HG03280 (cell line): Measurements from ENCODE around the gene ABCC8.

Experiments used
- ATAC-seq: cut with Tn5 transposase; IDR thresholded peaks from one replicate; pipeline ENCODE4 v1.9.1; 2021; ENCODE audit warnings: mild to moderate bottlenecking, moderate library complexity; ENCODE audit not compliant: unreplicated experiment

Gene ABCC8

DNA sequence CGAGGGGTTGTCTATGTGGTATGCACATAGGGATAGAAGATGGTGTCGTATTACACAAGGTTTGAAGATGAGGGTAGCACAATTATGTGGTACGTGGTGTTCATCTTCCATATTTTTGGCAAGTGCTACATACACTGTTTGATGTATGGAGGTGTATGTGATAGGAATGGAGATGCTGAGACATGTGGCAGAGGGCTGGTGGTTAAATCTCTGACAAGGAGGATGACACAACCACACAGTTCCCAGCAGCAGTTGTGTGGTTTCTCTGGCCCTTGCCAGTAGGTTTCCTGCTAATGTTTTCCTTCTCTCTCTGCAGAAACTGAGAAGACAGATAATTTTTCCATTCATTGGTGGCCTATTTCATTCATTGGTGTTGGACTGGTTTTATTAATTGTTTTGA lies 108.1 kb downstream of the ABCC8 start:
- ATAC-seq: no peak

DNA sequence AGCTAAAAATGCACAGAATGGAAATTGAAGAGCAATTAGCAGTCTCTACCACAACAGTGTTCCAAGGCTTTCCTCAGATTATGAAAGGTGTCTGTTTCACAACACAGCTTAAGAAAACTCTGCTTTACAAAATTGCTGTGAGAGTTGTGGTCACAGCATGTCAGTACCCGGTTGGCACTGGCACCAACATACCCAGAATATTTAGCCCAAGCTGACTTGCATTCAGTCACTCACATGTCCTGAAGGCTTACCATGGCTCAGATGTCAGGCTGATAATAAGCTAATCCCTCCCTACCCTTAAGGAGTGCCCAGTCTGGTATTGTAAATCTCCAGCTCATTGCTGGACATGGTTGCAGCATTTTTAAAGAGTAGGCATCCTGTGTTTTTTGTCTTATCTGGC lies 110.2 kb downstream of the ABCC8 start:
- ATAC-seq: no peak

DNA sequence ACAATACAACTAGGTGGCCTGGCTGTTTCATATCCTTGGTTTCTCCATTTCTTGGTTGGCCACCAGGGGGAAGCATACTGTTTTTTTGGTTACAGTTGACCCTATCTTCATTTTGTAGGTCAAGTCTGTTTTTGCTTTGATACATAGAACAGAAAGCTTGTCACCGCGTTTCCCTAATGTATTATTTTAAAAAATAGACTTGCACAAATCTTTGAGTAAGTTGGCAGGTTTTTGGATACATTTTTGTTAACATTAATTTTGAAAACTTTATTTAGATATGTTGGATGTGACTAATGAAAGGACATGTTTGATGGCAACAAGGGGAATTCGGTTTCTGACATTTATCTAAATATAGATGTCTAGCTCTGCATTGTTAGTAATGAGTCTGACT lies 122.0 kb downstream of the ABCC8 start:
- ATAC-seq: no peak

DNA sequence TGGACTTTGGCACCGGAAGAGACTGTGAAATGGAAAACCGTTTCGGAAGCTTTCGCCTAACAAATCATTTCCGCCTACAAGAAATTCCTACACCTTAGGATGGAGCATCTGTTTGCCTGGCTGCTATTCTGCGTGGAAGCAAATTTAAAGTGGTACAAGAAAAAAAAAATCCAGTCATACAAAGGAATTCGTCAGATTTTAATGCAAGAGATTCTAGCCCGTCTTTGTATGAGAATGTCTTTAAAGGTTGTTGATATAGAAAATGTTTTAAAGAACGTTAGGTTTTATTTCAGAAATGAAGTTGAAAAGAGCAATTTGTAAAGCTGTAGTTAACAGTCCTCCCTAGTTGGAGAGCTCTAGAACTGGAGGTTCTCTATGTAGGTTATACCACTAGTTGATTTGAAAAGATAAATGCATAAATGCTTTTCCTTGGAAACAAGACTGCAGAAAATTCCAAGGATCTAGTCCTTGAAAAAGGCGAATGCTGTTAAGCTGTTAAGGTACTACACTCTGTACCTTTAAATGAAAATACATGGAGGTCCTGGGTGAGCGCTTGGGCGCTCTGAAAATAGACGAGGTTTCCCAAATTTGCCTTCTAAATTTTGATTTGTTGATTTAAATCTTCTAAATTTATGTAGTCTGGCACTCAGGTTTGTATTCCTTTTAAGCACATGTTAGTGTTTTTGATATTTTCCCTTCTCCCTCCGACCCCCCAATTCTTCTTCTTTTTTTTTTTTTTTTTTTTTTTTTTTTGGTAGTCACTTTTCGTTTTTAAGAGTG lies 122.6 kb downstream of the ABCC8 start:
- ATAC-seq: no peak

DNA sequence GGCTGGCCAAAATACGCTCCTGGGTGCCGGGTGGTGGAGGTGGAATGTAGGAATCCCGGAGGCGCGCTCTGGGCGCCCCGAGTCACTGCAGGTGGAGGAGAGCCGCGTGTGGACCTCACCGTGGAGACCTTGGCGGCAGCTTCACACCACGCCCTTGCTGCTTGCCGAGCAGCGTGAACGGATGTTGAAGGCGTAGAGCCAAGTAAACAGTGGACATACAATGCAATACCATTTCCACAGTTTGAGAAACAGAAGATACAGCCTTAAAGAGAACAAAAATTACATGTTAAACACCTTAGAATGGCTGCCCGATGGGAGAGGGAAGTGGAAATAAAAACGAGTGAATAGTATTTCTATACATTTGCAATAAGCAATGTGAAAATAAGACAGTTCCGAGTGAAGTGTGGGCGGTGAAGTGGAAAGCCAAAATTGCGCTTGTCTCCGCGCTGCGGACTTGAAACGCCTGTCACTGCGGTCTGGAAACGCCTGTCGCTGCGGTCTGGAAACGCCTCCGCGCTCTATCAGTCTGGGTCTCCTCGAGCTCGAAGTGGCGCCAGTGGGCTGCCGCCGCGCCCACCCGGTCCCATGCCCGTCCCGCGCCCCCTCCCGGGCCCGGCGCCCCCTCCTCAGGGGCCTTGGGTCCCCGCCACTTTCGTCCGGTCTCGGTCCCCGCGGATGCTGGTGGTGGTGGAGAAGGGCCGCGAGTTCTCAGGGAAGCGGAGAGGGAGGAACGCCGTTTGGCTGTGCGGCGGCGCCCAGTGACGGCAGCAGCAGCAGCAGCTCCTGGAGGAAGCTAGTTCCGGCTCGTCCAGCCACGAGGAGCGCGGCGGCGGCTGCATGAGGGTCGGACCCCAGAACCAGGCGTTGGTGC lies 123.5 kb downstream of the ABCC8 start:
- ATAC-seq: no peak

DNA sequence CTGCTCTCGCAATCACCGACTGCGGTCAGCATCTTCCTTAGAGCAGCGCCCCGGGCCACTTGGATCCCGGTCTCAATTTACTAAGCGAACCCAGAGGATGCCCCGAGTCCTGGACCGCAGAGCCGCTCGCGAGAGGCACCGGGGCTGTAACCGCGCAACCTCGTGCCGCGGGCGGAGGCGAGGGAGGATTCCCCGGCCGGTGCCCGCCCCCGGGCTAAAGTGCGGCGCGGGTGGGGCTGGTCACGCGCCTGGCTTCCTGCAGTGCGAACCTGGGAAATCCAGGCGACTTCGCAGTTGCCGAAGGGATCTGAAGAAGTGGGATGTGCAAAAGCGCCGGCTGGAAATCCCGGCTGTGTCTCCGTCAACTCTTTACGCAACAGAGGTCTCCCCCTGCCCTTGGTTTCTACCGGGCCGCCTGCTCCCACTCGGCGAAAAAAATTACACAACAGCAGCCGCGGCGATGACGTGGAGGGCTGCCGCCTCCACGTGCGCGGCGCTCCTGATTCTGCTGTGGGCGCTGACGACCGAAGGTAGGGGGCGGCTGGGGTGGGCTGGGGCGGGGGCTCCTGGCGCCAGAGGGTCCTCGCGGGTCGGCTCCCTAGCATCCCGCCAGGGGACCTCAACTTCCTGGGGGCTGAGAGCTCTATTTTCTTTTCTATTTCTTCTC lies 125.0 kb downstream of the ABCC8 start, which contains the start of gene NCR3LG1:
Gene NCR3LG1, plus strand, starts transcription at position 291 of the 667 bp plus-strand sequence. Its CDS starts 170 bp downstream, at position 461.
- no peak for ATAC-seq

DNA sequence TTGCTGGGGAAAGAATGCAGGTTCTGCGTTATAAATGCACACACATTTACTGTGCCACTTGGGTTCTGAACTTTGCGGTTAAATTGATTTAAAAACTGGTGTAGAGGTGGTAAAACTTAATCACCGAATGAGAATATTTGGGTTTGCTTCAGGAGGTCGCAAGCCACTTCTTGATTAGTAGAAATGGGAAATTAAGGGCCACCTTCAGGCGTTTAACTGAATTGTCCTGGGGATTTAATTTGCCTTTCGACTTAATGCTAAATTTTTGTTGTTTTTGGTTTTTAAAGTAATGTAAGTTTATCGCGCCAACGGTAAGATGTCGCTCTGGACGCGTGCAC lies 125.5 kb downstream of the ABCC8 start:
- ATAC-seq: no peak

DNA sequence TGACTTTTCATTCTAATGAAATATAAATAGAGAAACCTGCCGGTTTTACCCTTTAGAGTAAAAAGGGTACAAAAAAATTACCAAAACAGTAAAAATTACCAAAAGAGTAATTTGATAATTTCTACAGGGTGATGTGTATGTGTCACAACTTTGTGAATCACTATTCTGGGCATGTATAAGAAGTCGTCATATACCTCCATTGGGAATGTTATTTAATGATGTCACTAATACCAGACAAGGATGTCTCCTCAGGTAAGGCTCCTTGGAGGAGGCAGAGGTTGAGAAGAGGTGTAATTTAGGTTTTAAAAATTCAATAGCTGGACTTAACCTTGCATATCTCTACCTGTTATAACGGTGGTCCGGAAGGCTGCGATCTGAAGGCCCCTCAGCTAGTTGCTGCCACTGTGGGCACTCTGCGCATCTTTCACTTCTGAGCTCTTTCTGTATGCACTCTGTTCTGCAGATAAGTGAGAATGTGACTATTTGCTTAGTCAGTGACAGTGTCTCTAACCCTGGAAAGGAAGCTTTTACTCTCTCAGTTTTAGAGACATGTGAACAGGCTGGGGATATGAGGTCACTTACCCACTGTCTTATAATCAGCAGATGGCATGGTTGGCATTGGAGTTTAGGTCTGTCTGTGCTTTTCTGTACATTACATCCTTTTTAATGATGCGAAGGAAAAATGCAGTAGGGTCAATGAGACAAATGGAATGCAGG lies 126.0 kb downstream of the ABCC8 start:
- no peak for ATAC-seq

DNA sequence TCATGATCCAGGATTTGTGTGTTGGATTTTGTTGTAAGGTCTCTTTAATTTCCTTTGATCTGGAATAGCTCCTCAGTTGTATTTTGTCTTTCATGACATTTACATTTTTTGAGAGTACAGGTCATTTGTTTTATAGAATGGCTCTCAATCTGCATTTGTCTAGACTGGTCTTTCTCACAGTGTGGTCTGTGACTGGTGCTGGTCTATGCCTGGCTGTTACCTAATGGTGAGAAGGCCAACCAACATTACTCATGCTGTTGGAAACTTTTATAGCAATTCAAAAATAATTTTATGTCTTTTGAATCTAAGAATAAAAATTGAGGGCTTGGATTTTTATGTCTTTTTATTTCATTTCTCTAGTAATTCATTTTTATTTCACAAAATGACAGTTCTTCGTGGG lies 129.0 kb downstream of the ABCC8 start:
- no peak for ATAC-seq

DNA sequence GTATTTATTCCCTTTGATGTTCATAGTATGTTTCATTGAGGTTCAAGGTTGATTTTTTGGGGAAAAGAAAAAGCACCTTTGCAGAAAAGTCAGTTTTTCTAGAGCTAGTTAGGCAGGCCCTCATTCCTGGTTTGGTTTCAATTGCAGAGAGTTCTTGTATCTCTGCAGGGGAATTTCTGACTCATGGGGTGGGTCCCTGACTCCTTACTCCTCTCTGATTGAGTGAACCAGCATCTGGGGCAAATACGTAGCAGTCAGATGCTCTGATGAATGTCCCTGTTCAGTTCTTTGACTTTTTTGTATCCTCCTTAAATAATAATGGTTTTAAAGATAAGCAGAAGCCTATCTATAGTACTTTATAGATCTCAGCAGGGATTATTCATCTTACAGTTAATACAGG lies 132.7 kb downstream of the ABCC8 start:
- no peak for ATAC-seq

DNA sequence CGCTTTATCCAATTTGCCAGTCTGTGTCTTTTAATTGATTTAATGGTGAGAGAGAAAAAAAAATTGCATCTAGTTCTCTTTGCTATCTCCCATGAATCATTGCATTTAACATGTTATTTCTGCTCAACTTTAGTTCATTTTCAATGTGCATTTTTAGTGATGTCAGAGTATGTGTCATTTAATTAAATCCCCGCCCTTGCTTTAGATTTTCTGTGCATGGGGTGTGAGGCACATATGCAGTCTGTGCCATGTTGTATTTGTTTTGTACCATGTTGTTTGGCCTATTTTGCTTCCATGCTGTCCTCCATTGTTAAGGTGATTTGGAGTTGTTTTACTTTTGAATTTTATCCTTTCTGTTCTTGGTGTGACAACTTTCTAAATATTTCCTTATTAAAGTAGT lies 133.4 kb downstream of the ABCC8 start:
- ATAC-seq: no peak
